K562 (cell line): ENCODE data around the gene AXIN2.

Experiments used
- ETV5 ChIP-seq: sonication (generic); formaldehyde crosslinking; IDR thresholded peaks from 2 replicates; pipeline ENCODE4 v1.4.0; 2020; ENCODE audit warnings: low read depth, mild to moderate bottlenecking, missing genetic modification reagents
- FOXM1 ChIP-seq, 2 experiments: fragments of 450-650 bp in 1 of 2; sonication (generic) in 1 of 2; formaldehyde crosslinking in 1 of 2; IDR thresholded peaks; 2 replicates each; pipeline versions ENCODE4 v1.6.1 to v1.9.0; 2017 to 2022; ENCODE audit warnings: low read depth in 2 of 2, mild to moderate bottlenecking in 2 of 2, missing genetic modification reagents in 1 of 2, moderate library complexity in 1 of 2
- OTX1 ChIP-seq: fragments of 450-650 bp; formaldehyde crosslinking; IDR thresholded peaks from 2 replicates; pipeline ENCODE4 v1.4.0; 2022; ENCODE audit warnings: mild to moderate bottlenecking
- PHF8 ChIP-seq: fragments of 200-600 bp; sonication (generic); IDR thresholded peaks from 2 replicates; pipeline ENCODE4 v1.6.1; 2012; ENCODE audit warnings: mixed run types, mild to moderate bottlenecking, inconsistent platforms, low read length, moderate library complexity, borderline replicate concordance
- RFX5 ChIP-seq: IDR thresholded peaks from 2 replicates; pipeline ENCODE4 v1.6.1; 2011; ENCODE audit warnings: low read depth, mild to moderate bottlenecking, improper control_type of control experiment, low read length
- SETDB1 ChIP-seq: IDR thresholded peaks from one replicate; pipeline ENCODE4 v1.6.1; 2012; ENCODE audit warnings: low read length, control low read depth, inconsistent platforms
- SMAD2 ChIP-seq: fragments of 150-350 bp; IDR thresholded peaks from 2 replicates; pipeline ENCODE4 v1.6.1; 2014; ENCODE audit warnings: low read depth, mild to moderate bottlenecking, low read length
- SMC3 ChIP-seq: conservative IDR thresholded peaks from 2 replicates; pipeline ENCODE4 v1.6.1; 2011; ENCODE audit warnings: low read depth, low read length, improper control_type of control experiment; ENCODE audit not compliant: insufficient read depth
- STAG1 ChIP-seq: sonication (generic); formaldehyde crosslinking; IDR thresholded peaks from 2 replicates; pipeline ENCODE4 v1.5.0; 2020; ENCODE audit warnings: missing genetic modification reagents, borderline replicate concordance
- ZNF239 ChIP-seq: fragments of 250-450 bp; sonication (Bioruptor Pico); IDR thresholded peaks from 2 replicates; pipeline ENCODE4 v1.4.0; 2020; ENCODE audit warnings: mild to moderate bottlenecking
- TF ChIP-seq, protein P1 (sequence below): fragments of 150-350 bp; conservative IDR thresholded peaks from 2 replicates; pipeline ENCODE4 v1.6.1; 2014; ENCODE audit warnings: low read length
- TF ChIP-seq, protein P2 (sequence below), 2 experiments: fragments of 450-650 bp in 1 of 2; sonication (generic) in 1 of 2; formaldehyde crosslinking in 1 of 2; IDR thresholded peaks; 2 replicates each; pipeline versions ENCODE4 v1.7.1 to v1.9.0; 2016 to 2022; ENCODE audit warnings: inconsistent platforms in 1 of 2, mild to moderate bottlenecking in 1 of 2, missing genetic modification reagents in 1 of 2
- TF ChIP-seq, protein P3 (sequence below): sonication (generic); formaldehyde crosslinking; IDR thresholded peaks from 2 replicates; pipeline ENCODE4 v1.8.0; 2022; ENCODE audit warnings: missing genetic modification reagents, mild to moderate bottlenecking, borderline replicate concordance

DNA sequence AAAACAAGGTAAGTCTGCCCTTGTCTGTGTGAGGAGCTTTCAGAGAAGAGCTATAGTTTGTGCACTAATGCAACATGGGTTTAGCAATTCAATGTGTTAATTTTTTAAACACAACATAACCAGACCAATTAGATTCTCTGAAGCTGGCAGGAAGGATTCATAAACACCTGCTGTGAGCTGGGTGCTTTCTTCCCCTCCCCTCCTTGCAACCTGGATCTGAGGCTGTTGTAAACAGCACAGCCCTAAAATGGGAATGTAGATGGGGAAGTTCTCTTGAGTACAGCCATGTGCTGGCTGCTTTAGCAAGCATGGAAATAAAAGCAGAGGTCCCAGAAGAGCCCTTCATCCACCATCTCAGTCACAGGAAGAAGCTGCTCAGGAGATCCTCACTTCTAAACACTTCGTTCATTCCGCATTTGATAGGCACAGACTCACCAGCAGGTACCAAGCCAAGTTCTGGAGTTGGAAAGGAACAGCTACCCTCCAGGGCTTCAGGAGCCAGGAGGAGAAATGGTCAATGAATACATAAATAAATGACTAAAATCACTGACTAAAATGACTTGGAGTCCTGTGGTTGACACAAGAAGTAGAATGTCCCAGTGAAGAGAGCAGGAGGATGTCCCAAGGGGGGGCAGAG lies 21.7 kb downstream of the AXIN2 start:
- TF ChIP-seq ETV5 (CRISPR knock-in tag) (no peak), SMC3 (no peak), RFX5 (no peak), STAG1 (CRISPR knock-in tag) (no peak), ZNF239 (CRISPR knock-in tag) (no peak), PHF8 (no peak), OTX1 (CRISPR knock-in tag) (no peak), SETDB1 (no peak), SMAD2 (no peak), FOXM1 (IDR thresholded peaks at IDR 0.05; ENCODE audit: low read depth) (no peak), FOXM1 (CRISPR knock-in tag; IDR thresholded peaks at IDR 0.05; ENCODE audit: low read depth) (no peak)
- TF ChIP-seq, protein P1, sequence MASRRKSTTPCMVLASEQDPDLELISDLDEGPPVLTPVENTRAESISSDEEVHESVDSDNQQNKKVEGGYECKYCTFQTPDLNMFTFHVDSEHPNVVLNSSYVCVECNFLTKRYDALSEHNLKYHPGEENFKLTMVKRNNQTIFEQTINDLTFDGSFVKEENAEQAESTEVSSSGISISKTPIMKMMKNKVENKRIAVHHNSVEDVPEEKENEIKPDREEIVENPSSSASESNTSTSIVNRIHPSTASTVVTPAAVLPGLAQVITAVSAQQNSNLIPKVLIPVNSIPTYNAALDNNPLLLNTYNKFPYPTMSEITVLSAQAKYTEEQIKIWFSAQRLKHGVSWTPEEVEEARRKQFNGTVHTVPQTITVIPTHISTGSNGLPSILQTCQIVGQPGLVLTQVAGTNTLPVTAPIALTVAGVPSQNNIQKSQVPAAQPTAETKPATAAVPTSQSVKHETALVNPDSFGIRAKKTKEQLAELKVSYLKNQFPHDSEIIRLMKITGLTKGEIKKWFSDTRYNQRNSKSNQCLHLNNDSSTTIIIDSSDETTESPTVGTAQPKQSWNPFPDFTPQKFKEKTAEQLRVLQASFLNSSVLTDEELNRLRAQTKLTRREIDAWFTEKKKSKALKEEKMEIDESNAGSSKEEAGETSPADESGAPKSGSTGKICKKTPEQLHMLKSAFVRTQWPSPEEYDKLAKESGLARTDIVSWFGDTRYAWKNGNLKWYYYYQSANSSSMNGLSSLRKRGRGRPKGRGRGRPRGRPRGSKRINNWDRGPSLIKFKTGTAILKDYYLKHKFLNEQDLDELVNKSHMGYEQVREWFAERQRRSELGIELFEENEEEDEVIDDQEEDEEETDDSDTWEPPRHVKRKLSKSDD = no peak
- TF ChIP-seq, protein P2, sequence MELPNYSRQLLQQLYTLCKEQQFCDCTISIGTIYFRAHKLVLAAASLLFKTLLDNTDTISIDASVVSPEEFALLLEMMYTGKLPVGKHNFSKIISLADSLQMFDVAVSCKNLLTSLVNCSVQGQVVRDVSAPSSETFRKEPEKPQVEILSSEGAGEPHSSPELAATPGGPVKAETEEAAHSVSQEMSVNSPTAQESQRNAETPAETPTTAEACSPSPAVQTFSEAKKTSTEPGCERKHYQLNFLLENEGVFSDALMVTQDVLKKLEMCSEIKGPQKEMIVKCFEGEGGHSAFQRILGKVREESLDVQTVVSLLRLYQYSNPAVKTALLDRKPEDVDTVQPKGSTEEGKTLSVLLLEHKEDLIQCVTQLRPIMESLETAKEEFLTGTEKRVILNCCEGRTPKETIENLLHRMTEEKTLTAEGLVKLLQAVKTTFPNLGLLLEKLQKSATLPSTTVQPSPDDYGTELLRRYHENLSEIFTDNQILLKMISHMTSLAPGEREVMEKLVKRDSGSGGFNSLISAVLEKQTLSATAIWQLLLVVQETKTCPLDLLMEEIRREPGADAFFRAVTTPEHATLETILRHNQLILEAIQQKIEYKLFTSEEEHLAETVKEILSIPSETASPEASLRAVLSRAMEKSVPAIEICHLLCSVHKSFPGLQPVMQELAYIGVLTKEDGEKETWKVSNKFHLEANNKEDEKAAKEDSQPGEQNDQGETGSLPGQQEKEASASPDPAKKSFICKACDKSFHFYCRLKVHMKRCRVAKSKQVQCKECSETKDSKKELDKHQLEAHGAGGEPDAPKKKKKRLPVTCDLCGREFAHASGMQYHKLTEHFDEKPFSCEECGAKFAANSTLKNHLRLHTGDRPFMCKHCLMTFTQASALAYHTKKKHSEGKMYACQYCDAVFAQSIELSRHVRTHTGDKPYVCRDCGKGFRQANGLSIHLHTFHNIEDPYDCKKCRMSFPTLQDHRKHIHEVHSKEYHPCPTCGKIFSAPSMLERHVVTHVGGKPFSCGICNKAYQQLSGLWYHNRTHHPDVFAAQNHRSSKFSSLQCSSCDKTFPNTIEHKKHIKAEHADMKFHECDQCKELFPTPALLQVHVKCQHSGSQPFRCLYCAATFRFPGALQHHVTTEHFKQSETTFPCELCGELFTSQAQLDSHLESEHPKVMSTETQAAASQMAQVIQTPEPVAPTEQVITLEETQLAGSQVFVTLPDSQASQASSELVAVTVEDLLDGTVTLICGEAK (IDR thresholded peaks at IDR 0.05) = no peak
- TF ChIP-seq, protein P2 (CRISPR knock-in tag; IDR thresholded peaks at IDR 0.05) = no peak
- TF ChIP-seq, protein P3, sequence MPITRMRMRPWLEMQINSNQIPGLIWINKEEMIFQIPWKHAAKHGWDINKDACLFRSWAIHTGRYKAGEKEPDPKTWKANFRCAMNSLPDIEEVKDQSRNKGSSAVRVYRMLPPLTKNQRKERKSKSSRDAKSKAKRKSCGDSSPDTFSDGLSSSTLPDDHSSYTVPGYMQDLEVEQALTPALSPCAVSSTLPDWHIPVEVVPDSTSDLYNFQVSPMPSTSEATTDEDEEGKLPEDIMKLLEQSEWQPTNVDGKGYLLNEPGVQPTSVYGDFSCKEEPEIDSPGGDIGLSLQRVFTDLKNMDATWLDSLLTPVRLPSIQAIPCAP = no peak
